Upper lobe of left lung (tissue), 4 donors: ENCODE measurements around the gene BAIAP2L1.

ENCODE experiments used
- EP300 ChIP-seq, 4 donors: sonication (generic); formaldehyde crosslinking; IDR thresholded peaks; one replicate each; pipeline ENCODE4 v1.5.1; 2017; ENCODE audit warnings: antibody characterized with exemption in 4 of 4, control low read depth in 2 of 4
- POLR2A ChIP-seq, 4 donors: fragments of 450-650 bp; IDR thresholded peaks; one replicate each; pipeline ENCODE4 v1.5.1; 2016 to 2017; ENCODE audit warnings: antibody characterized with exemption in 4 of 4, mild to moderate bottlenecking in 2 of 4
- POLR2AphosphoS5 ChIP-seq, 2 donors: sonication (generic); formaldehyde crosslinking; IDR thresholded peaks; one replicate each; pipeline ENCODE4 v1.5.1; 2017; ENCODE audit warnings: antibody characterized with exemption in 2 of 2
- TF ChIP-seq, protein P1 (sequence below), 6 experiments: fragments of 450-650 bp in 4 of 6; fragments of 200-600 bp in 2 of 6; sonication (generic) in 2 of 6; IDR thresholded peaks; one replicate each; pipeline ENCODE4 v1.5.1; 2016 to 2019; ENCODE audit warnings: antibody characterized with exemption in 6 of 6

DNA sequence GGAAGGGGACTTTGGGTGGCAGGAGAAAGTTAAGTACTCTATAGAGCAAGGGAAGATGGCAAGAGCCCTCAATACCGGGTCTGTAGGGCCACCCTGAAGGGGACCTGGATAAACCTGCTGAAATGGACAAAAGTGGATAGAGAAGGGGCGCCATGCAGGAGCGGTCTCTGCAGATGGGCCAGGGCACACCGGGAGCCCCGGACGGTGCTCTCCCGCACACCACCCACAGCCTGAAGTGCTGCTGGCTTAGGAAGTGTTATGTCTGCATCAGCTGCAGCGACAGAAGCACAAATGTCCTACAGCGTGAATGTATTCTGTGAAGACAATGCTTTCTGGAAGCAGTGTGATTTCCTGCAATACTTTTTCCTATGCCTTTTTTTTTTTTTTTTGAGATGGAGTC lies 81.7 kb downstream of the BAIAP2L1 start:
- TF ChIP-seq, protein P1, sequence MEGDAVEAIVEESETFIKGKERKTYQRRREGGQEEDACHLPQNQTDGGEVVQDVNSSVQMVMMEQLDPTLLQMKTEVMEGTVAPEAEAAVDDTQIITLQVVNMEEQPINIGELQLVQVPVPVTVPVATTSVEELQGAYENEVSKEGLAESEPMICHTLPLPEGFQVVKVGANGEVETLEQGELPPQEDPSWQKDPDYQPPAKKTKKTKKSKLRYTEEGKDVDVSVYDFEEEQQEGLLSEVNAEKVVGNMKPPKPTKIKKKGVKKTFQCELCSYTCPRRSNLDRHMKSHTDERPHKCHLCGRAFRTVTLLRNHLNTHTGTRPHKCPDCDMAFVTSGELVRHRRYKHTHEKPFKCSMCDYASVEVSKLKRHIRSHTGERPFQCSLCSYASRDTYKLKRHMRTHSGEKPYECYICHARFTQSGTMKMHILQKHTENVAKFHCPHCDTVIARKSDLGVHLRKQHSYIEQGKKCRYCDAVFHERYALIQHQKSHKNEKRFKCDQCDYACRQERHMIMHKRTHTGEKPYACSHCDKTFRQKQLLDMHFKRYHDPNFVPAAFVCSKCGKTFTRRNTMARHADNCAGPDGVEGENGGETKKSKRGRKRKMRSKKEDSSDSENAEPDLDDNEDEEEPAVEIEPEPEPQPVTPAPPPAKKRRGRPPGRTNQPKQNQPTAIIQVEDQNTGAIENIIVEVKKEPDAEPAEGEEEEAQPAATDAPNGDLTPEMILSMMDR (IDR thresholded peaks at IDR 0.05) = no peak
- TF ChIP-seq POLR2A (IDR thresholded peaks at IDR 0.05) (no peak), EP300 (IDR thresholded peaks at IDR 0.05) (no peak), POLR2AphosphoS5 (IDR thresholded peaks at IDR 0.05) (no peak)
